Upper lobe of left lung (tissue), 6 donors: ENCODE results near the gene GABBR2. TPM values are rescaled to one million over a fixed set of nuclear protein-coding genes. Genes with fewer than 3 reads are reported as not detected.

ENCODE experiments used
- ATAC-seq, 2 donors: fragments of 200-7000 bp; cut with Tn5 transposase; one replicate each; pipeline ENCODE4 v1.9.1; 2022; ENCODE audit warnings: mild to moderate bottlenecking in 2 of 2, moderate library complexity in 2 of 2; ENCODE audit not compliant: low FRiP score in 2 of 2
- DNase-seq, 2 donors: peaks; one replicate each; pipeline ENCODE4 v3.0.0-alpha.2; 2019 to 2020
- H3K27ac ChIP-seq, 4 donors: fragments of 200-600 bp; sonication (generic); one replicate each; pipeline ENCODE4 v1.5.1; 2016 to 2019
- H3K27me3 ChIP-seq, 4 donors: fragments of 200-600 bp; sonication (generic); one replicate each; pipeline ENCODE4 v1.5.1; 2017 to 2019
- H3K36me3 ChIP-seq, 4 donors: fragments of 200-600 bp; sonication (generic); one replicate each; pipeline ENCODE4 v1.5.1; 2016 to 2019
- H3K4me1 ChIP-seq, 4 donors: fragments of 200-600 bp; sonication (generic); one replicate each; pipeline ENCODE4 v1.5.1; 2018 to 2019
- H3K4me3 ChIP-seq, 4 donors: fragments of 200-600 bp; sonication (generic); one replicate each; pipeline ENCODE4 v1.5.1; 2017 to 2019; ENCODE audit warnings: mild to moderate bottlenecking in 2 of 4, moderate library complexity in 1 of 4
- H3K9me3 ChIP-seq, 4 donors: fragments of 200-600 bp; sonication (generic); one replicate each; pipeline ENCODE4 v1.5.1; 2018 to 2019
- CTCF ChIP-seq, 6 experiments: fragments of 450-650 bp in 4 of 6; fragments of 200-600 bp in 2 of 6; sonication (generic) in 2 of 6; IDR thresholded peaks; one replicate each; pipeline ENCODE4 v1.5.1; 2016 to 2019; ENCODE audit warnings: antibody characterized with exemption in 6 of 6
- EP300 ChIP-seq, 4 donors: sonication (generic); formaldehyde crosslinking; IDR thresholded peaks; one replicate each; pipeline ENCODE4 v1.5.1; 2017; ENCODE audit warnings: antibody characterized with exemption in 4 of 4, control low read depth in 2 of 4
- POLR2A ChIP-seq, 4 donors: fragments of 450-650 bp; IDR thresholded peaks; one replicate each; pipeline ENCODE4 v1.5.1; 2016 to 2017; ENCODE audit warnings: antibody characterized with exemption in 4 of 4, mild to moderate bottlenecking in 2 of 4
- POLR2AphosphoS5 ChIP-seq, 2 donors: sonication (generic); formaldehyde crosslinking; IDR thresholded peaks; one replicate each; pipeline ENCODE4 v1.5.1; 2017; ENCODE audit warnings: antibody characterized with exemption in 2 of 2
- WGBS, 2 donors: methylation state at CpG; one replicate each; pipeline ENCODE4 v1.1.5; 2017 to 2018; 5-methylcytosine and 5-hydroxymethylcytosine counted together
- total RNA-seq, 6 donors: library from RNA; depleted of rRNA in 4 of 6; stranded (reverse); fragments of >200 nt in 4 of 6; gene quantifications; one replicate each; pipeline versions ENCODE4 v1.1.0 to v1.2.1, GENCODE V29; 2016 to 2021
- donor health status: DM: no; HTN: no; CAD: no; lungs with moderate emphysema.
- donor health status: DM: no; HTN: yes; CAD: no; lungs with severe emphysema.

The GABBR2 gene
- total RNA-seq, 6 donors from 2014 or later: 0.15 to 1.00 (median 0.81) TPM; not detected in 1

DNA sequence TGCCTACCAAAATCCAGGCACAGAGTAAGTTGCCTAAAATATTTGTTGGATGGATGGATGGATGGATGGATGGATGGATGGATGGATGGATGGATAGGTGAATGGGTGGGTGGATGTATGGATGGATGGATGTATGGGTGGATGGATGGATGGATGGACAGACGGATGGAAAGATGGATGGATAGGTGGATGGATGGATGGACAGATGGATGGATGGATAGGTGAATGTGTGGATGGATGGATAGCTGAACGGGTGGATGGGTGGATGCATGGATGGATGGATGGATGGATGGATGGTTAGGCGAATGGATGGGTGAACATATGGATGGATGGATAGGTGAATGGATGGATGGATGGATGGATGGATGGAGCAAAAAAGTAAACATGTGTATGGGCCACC, 131.9 kb downstream of the GABBR2 start:
- peaks cover 0 to 6% (median 0%) of the 10 kb centered on the region in 4 donors for H3K4me1 ChIP-seq
- H3K27me3 ChIP-seq: no peaks in the 10 kb centered on the region
- H3K9me3 ChIP-seq: no peaks in the 10 kb centered on the region
- no peak overlapping the region for H3K4me3 ChIP-seq
- no peaks in the 10 kb centered on the region for H3K36me3 ChIP-seq
- no peak for TF ChIP-seq EP300 (IDR thresholded peaks at IDR 0.05)
- TF ChIP-seq POLR2A (IDR thresholded peaks at IDR 0.05): no peak
- TF ChIP-seq POLR2AphosphoS5 (IDR thresholded peaks at IDR 0.05): no peak
- no peak for TF ChIP-seq CTCF (IDR thresholded peaks at IDR 0.05)
- 84 to 87% methylated on average over 3 of the region's 3 CpGs for WGBS, 2 donors
- ATAC-seq (no peak), DNase-seq (no peak)
- no peak overlapping the region for H3K27ac ChIP-seq

DNA sequence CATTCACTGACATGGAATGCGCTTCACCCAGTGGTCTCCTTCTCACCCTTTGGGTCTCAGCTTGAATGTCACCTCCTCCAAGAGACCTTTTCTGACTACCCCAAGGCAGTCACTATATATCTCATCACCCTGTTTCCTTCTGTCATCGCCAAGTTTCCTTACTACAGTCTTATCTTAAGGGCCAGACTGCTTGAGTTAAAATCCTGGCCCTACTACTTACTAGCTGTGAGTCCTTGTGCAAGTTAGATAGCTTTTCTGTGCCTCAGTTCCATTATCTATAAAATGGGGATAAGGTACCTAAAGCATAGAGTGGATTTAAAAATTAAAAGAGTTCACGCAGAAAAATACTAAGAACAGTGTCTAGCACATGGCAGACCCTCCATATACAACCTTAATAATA, 132.4 kb downstream of the GABBR2 start:
- H3K4me1 ChIP-seq: peaks cover 0 to 6% (median 0%) of the 10 kb centered on the region in 4 donors
- DNase-seq (no peak), ATAC-seq (no peak)
- H3K27ac ChIP-seq: no peak overlapping the region
- 76 to 83% methylated on average over 3 of the region's 3 CpGs for WGBS, 2 donors
- TF ChIP-seq POLR2A (IDR thresholded peaks at IDR 0.05) (no peak), CTCF (IDR thresholded peaks at IDR 0.05) (no peak), EP300 (IDR thresholded peaks at IDR 0.05) (no peak), POLR2AphosphoS5 (IDR thresholded peaks at IDR 0.05) (no peak)
- H3K4me3 ChIP-seq: no peak overlapping the region
- no peaks in the 10 kb centered on the region for H3K36me3 ChIP-seq
- no peaks in the 10 kb centered on the region for H3K27me3 ChIP-seq
- no peaks in the 10 kb centered on the region for H3K9me3 ChIP-seq

- Histone ChIP-seq H3K36me3 (no peaks in the 10 kb centered on the region), H3K27ac (no peak overlapping the region), H3K4me3 (no peak overlapping the region), H3K27me3 (no peaks in the 10 kb centered on the region), H3K4me1 (peaks cover 0 to 6% (median 0%) of the 10 kb centered on the region in 4 donors), H3K9me3 (no peaks in the 10 kb centered on the region)
- WGBS, 2 donors: 55 to 57% methylated on average over 12 to 13 of the region's 13 CpGs
- ATAC-seq (peak; percentile 17 to 23), DNase-seq (peak in 1 of 2 donors; percentile 51)
- TF ChIP-seq POLR2A (IDR thresholded peaks at IDR 0.05): no peak
- TF ChIP-seq CTCF (IDR thresholded peaks at IDR 0.05): no peak
- TF ChIP-seq EP300 (IDR thresholded peaks at IDR 0.05): no peak
- no peak for TF ChIP-seq POLR2AphosphoS5 (IDR thresholded peaks at IDR 0.05)
Observed at GRCh38 chr9:98575379-98576346, 133.1 kb downstream of the GABBR2 start.

GRCh38 chr9:98573749-98574278, 134.9 kb downstream of the GABBR2 start:
- TF ChIP-seq POLR2AphosphoS5 (IDR thresholded peaks at IDR 0.05) (no peak), CTCF (IDR thresholded peaks at IDR 0.05) (no peak), POLR2A (IDR thresholded peaks at IDR 0.05) (no peak), EP300 (IDR thresholded peaks at IDR 0.05) (no peak)
- Histone ChIP-seq H3K9me3 (no peaks in the 10 kb centered on the region), H3K36me3 (no peaks in the 10 kb centered on the region), H3K4me1 (peaks cover 0 to 6% (median 0%) of the 10 kb centered on the region in 4 donors), H3K4me3 (no peak overlapping the region), H3K27ac (no peak overlapping the region), H3K27me3 (no peaks in the 10 kb centered on the region)
- WGBS, 2 donors: 86 to 90% methylated on average over 5 of the region's 5 CpGs
- ATAC-seq: no peak
- no peak for DNase-seq
